Frontal cortex (tissue), 4 donors: ENCODE data around the gene GRIP2. TPM values are rescaled to one million over a fixed set of nuclear protein-coding genes. Genes with fewer than 3 reads are reported as not detected.

Source experiments
- DNase-seq, 2 donors: peaks; one replicate each; pipeline ENCODE4 v3.0.0; 2012; ENCODE audit warnings: low spot score in 2 of 2
- FAIRE-seq: peaks from 2 replicates; lab custom pipeline; 2012; peaks lifted over from hg19 to GRCh38; lab: Jason Lieb, UNC
- total RNA-seq: library from RNA; depleted of rRNA; stranded (reverse); fragments of >200 nt; gene quantifications from one replicate; pipeline ENCODE4 v1.2.3, GENCODE V29; 2014
- donor health status: control.
- donor health status: control.
- donor health status: control.

Gene GRIP2
- total RNA-seq, 1 donor from 2014 or later = 8.2 TPM

DNA sequence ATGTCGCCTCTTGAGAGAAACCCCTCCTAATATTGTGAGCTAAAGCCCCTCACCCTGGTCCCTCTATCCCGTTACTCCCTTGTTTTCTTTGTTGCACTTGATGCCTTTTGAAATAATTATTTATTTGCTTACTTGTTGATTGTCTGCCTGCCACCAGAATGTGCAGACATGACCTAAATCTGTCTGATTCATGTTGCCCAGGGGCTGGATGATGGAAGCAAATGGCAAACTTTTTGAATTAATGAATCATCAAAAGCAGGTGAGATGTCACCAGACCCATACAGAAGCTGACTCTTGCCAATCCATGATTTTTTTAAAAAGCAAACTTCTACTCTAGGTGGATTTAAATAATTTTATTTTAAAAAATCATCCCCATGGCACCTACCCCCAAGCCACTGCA, 49.3 kb downstream of the GRIP2 start:
- no peak for FAIRE-seq
- no peak for DNase-seq

DNA sequence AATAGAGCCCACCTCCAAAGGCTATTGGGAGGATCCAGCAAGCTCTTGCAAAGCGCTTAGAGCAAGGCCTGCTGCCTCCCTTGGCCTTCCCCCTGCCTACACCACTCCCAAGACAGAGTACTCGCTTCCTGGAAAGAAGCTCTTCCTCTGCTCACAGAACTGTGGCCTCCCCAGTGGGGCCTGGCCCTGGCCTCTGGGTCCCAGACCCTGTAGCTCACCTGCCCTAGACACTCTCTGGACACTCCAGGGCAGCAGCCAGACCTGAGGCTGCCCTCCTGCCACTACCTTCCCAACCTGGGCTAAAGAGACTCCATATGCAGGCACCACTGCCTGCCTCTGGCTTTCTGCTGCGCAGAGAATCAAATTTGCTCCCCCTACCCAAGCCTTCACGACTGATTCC, 49.9 kb downstream of the GRIP2 start:
- DNase-seq (no peak), FAIRE-seq (no peak)

DNA sequence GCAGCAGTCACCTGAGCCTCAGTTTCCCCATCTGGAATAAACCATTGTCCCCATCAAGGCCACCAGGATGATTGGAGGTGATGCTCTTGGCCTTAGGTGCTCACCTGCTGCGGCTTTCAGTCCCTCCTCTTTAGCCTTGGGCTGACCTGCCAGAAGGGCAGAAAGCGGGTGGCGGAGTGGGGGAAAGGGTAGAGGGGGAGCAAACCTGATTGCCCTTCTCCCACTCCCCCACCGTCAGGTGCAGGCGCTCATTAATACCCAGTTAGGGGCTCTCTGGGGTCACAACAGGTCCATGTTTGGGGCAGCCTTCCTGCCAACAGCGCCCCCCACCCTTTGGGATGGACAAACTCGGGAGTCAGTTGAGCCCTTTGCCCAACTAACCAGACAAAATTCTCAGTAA, 50.5 kb downstream of the GRIP2 start:
- FAIRE-seq (no peak), DNase-seq (no peak)

DNA sequence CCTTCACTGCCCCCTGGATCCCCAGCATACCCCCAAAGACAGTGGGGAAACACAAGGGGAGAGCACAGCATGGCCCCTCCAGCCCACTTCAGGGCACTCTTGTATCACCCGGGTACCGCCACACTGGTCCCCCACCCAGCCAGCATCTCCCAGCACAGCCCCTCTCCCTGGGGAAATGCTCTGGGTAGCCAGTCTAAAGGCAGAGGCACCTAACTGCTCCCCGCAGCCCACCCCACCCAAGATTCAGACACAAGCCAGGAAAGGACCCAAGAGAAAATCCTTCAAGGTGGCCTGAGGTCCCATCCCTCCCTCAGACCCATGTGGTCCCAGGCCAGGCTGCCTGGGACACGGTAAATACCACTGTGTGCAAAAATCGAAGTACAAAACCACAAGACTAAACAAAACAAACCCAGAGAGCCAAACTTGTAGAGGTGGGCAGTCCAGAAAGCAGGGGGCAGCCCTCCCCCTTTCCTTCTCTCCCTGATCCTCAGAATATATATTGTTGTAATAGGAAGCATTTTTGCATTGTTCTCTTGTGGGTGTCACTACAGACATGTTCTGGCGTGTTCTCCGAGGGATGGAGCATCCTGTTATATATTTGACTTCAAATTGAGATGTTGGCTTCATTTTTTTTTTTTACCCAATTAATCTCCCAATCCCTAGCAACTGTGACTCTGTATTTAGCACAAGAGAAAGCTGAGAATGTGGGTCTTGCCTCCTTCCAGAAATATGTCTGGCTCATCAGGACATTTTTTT, 51.7 kb downstream of the GRIP2 start:
- DNase-seq = no peak
- no peak for FAIRE-seq

DNA sequence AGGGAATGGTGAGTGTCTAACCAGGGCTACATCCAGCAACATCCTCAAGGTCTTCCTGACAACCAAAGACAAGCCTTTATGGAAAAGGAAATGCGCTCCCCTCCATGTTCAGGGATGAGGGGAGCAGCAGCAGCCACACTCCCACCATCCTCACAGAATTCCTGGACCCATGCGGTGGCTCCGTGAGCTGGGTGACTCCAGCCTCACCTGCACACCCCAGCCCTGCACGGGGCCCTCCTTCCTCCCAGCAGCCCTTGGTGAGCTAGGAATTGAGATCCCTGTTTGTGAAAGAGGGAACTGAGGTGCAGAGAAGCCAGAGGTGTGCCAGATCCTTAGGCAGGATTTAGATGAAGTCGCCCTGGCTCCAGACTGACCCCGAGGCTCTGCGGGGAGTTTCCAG, 52.3 kb downstream of the GRIP2 start:
- FAIRE-seq = no peak
- DNase-seq = no peak

DNA sequence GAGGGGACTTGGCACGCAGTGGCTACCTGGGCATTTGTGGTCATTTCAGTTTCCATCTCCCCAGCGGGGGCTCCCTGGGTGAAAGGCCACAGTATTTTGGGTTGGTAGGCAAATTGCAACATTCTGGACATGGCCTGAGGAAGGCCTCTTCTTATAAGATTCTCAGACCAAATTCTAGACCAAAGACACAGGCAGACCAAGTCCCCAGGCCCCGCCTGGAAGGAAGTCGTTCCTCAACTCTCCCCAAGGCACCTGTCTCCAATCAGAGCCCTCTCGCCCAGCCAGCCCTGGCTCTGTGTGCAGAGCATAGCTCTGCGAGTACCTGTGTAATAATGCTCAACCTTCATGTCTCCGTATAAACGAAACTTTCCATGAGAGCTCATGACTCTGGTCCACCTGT, 53.1 kb downstream of the GRIP2 start:
- no peak for DNase-seq
- no peak for FAIRE-seq

DNA sequence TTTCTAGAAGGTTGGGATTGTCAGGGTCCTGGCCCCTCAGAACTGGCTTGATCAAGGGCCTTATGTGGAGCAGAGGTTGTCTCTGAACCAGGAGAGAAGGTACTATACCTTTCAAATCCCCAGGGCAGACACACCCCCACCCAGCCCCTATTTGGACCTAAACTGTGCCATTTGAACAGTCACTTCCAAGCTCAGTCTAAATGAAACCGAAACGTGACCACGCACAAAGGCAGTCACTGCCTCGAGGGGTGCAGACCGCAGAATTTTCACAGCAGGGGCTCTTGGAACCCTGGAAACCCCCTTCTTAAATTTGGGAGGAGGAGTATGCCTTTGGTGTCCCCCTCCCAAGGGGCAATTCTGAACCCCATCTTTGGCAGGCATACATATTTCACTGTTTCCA, 53.7 kb downstream of the GRIP2 start:
- DNase-seq (no peak), FAIRE-seq (no peak)

DNA sequence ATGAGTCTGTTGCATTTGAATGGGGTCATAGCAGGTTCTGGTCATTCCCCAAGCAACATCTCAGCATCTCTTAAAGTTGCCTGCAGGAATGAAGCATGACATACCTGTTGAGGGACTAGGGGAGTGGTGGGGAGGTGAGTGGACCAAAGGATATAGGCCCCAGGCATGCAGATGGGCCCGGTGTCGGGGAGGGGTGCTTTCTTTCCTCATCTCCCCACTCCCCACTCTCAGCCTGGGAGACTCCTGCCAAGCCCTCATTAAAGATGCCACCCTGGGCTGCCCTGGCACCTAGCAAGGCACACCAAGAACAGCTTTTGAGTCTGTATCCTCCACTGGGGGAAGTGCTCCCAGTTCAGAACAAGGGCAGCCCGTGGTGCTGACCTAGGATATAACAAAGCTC, 54.2 kb downstream of the GRIP2 start:
- FAIRE-seq (no peak), DNase-seq (no peak)

DNA sequence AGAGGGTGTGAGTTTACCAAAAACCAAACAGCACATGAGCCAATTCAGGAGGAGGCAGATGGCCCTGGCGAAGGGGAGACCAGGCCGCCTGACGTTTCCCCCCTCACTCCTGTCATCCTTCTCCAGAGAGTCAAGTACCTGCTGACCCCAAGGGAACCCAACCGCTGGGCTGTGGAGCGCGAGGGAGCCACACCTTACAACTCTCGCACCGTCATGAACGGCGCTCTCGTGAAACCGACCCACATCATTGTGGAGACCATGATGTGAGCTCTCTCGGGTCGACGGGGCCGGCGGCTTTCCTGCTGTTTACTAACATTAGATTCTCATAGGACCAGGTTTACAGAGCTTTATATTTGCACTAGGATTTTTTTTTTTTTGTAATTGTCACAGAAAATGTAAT, 55.4 kb downstream of the GRIP2 start:
- DNase-seq (no peak), FAIRE-seq (no peak)

DNA sequence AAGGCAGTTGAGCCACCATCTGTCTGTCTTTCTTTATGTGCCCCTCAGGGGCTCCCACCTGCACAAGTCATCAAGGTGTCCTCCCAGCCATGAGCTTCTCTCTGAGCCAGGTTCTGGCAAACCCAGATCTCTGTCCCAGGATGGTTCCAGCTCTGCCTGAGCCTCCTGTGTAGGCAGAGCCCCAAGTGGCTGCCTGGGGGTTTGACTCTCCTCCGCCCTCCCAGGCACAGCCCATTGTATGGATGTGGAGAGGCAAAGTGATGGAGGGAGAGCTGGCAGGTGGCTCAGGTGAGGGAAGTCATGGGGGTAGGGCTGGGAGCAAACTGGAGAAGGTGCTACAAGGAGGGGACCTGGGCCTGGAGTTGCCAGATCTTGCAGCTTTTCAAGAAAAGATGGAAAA, 56.9 kb downstream of the GRIP2 start:
- no peak for FAIRE-seq

DNA sequence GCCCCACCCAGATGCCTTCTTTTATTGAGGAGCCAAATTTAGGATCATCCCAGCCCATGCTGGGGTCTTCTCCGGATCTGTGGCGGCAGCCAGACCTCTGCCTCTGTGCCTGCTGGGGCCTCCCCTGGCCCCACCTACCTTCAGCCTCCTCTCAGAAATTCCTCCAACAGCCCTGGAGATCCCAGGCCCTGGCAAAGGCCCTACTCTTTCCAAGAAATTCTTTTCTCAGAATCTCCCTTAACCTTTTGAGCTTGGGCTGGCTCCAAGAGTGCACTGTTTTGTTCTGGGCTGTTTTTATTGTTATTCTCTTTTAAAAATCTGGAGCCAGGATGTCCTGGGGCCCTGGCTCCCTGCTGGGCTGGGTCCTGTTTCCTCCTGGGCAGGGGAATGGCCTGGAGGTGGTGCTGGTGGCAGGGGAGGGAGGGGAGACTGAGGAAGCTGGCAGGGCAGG, 57.8 kb downstream of the GRIP2 start:
- FAIRE-seq = no peak
- DNase-seq = no peak

More for the DNA sequence above, 56.9 kb downstream of the GRIP2 start:
- no peak for DNase-seq

DNA sequence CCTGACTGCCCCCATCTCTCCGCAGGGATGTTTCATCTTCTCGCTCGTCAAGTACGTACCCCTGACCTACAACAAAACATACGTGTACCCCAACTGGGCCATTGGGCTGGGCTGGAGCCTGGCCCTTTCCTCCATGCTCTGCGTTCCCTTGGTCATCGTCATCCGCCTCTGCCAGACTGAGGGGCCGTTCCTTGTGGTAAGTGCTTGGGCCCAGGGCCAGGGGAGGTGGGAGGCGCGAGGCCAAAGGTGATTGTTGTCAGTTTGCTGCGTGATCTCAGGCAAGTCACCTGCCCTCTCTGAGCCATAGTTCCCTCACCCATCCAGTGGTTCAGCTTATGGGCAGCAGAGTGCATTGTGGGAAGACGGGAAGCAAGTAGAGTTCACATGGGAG, 58.5 kb downstream of the GRIP2 start:
- FAIRE-seq = no peak
- no peak for DNase-seq

DNA sequence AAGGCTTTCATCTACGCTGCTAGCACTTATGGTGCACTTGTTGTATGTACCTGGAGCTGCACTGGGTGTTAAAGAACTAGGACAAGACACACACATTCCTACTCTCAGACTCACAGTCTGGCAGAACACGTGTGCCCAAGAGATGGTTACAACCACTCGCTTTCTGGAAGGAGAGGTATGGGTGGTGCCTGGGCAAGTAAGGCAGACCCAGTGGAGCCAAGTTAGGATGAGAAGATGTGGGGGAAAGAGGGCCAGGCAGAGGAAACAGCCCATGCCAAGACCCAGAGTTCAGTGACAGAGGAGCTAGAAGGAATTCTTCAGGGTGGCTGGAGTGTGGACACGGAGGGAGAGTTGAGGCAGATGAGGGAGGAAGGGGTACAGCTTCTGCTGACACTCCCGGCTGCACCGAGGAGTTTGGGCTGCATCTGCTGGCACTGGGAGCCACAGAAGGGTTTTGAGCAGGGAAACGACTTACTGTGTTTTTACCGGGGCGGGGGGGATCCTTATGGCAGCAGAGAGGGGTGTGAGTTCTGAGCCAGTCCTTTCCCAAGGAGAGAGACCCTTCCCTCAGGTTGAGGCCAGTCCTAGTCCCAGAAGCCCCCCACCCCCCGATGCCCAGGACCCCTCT, 59.0 kb downstream of the GRIP2 start:
- DNase-seq (no peak), FAIRE-seq (no peak)

DNA sequence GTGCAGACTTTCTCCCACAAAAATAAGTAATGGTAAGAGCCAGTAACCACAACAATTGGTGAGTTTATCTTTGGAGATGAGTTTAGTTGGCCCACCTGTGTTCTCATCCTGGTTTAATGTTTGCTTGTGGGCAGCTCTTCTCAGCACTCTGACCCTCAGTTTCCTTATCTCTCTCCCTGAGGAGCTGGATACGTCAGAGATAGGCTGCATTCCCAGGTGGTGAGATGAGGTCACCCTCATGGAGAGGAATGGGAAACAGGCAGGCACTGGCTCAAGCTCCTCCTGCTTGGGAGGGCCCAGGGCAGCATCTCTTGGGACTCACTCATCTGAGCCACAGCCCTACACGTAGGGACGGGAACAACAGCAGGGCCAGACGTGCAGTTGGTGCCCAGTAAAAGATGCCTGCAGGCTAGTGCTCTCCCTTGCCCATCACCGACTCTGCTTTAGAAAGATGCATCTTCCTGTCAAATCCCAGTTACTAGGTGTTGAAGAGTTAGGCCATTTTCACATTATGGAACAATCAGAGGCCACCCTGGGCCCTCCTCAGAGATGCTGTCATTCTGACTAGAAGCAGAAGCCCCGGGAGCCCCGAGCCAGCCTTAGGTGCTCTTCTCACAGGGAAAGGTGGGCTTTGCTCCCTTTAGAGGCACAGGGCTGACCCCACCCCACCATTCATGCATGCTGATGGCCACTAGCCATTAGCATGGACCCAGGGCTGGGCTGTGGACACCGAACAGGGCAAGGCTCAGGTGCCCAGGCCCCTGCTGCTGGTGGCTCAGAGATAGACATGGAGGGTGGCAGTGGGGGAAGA, 59.7 kb downstream of the GRIP2 start:
- FAIRE-seq = no peak
- DNase-seq = no peak

DNA sequence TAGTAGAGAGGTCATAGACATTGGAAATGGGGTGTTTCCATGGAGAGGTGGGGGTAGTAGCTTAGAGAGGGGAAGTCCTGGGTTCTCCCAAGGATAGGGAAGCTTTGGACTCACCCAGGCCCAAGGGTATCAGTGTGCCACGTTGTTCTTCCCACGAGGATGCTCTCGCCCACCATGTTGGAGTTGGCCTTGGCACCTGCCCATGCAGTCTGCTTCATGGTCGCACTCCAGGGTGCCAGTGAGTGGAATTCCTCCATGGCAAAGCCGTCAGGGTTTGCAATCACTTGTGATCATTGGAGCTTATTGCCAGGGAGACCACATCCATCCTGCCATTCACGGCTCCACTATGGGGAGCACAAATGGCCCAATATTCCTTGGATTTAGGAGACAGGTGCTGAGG, 60.6 kb downstream of the GRIP2 start:
- FAIRE-seq = no peak
- DNase-seq = no peak

DNA sequence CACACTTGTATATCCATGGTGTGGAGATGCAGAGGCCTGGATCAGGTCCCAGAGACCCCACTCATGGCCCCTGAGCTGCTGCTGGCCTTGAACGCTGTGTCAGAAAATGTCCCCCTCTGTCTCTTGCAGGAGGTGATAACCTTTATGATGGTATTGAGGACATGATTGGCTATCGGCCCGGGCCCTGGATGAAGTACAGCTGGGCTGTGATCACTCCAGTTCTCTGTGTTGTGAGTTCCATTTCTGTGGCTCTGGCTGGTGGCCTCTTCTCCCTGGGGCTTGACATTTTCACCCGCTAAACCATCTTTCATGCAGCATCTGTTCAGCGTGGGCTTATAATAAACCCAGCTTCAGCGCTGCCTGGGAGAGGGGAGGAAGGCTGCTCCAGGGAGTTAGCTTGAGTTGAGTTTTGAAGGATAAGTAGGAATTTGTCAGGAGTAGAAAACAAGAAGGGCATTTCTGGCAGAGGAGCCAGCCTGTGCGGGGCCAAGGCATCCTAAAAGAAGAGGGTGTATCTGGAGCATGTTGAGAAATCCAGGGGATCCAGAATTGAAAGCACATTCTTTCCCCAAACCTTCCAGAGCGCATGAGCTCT, 61.1 kb downstream of the GRIP2 start:
- FAIRE-seq = no peak
- no peak for DNase-seq

DNA sequence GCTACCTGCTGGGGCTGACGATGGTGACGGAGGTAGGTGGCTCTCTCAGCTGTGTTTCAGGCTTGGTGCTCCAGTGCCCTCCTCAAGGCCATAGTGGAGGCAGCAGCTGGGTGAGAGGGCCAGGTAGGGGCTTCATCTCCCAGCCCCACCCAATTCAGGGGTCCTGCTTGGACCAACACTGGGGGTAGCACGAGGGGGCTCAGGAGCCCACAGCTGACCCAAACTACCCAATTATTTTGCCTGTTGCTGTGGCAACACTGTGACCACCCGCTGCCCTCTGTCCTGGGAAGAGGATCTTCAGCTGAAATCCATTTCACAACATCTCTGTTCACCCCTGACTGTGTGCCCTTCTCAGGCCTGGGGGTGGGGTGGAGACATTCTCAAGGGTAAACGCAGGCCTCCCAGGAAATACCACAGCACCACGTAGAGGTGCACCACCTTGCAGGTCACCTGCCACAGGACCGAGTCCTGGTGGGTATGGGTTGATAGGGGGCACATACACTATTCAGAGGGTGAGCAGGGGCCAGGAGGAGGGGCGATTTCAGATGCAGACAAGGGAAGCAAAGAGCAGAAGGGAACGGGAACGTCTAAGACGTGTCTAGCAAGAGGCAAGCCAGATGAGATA, 62.7 kb downstream of the GRIP2 start:
- no peak for FAIRE-seq

DNA sequence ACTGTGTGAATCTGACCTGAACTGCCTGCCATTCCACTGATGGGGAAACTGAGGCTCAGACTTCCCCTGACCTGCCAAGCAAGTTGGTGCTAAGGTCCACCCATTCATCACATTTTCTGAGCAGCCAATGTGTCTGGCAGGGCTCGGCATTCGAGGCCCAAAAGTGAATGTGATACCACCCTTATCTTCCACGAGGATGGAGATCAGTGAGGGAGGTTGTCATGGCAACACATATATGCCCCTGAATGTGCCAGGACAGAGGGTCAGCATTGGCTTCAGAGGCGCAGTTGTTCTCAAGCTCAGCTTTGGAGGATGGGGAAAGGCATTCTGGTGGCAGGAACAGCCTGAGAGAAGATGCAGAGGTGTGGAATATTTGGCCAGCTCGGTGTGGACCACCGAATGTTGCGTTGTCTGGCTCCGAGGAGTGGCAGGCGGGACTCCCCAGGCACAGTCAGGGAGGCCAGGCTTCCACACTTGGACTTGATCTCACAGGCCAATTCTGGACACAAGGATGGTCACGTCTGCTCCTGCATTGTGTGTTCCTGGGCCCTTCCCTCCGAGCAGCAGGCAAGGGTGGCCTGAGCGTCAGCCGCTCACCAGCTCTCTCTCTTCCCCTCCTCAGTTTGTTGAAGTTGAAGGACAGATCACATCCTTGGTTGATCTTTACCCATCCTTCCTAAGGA, 63.4 kb downstream of the GRIP2 start:
- FAIRE-seq = no peak

More for the DNA sequence above, 62.7 kb downstream of the GRIP2 start:
- DNase-seq = no peak

DNA sequence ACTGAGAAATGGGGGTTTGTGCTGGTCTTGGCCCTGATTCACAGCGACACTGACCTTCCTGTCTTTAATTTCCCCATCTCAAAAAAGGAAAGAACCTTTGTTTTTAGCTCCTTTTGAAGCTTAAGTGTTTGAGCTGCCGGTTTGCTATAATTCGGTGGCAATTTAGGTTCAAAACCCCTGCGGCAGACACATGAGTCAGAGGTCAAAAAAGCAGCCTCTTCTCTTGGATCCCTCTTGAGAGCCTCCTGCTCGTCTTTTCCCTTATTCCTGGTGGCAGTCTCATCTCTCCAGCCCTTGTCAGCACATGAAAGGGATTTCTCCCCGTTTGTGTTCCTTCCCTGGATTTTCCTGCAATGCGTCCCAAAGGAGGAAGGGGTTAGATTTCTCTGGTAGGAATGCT, 64.5 kb downstream of the GRIP2 start:
- no peak for DNase-seq
- no peak for FAIRE-seq

More for the DNA sequence above, 63.4 kb downstream of the GRIP2 start:
- DNase-seq = no peak
